HL-60 (cell line): ENCODE measurements around the gene SH3BP5.

Experiments
- DNase-seq, 2 experiments: peaks; one replicate each; pipeline ENCODE4 v3.0.0-alpha.2; 2010 to 2020; ENCODE audit warnings: low read depth in 1 of 2, low spot score in 1 of 2
- H3K27ac ChIP-seq: fragments of 250-450 bp; sonication (Bioruptor Pico); replicated peaks from 2 replicates; pipeline ENCODE4 v1.5.1; 2020; ENCODE audit warnings: mild to moderate bottlenecking, moderate library complexity
- H3K27me3 ChIP-seq: fragments of 250-450 bp; sonication (Bioruptor Pico); 2 replicates; pipeline ENCODE4 v1.5.1; 2021; ENCODE audit warnings: mild to moderate bottlenecking, moderate library complexity; ENCODE audit not compliant: insufficient read depth, poor library complexity, severe bottlenecking
- H3K4me3 ChIP-seq: replicated peaks from 2 replicates; pipeline ENCODE4 v1.5.1; 2011; ENCODE audit warnings: mild to moderate bottlenecking, control low read depth, low read length; ENCODE audit not compliant: insufficient read depth
- CTCF ChIP-seq: IDR thresholded peaks from one replicate; pipeline ENCODE4 v1.5.1; 2011; ENCODE audit warnings: low read length, control low read depth, inconsistent platforms; ENCODE audit not compliant: insufficient read depth
- GABPA ChIP-seq: IDR thresholded peaks from 2 replicates; pipeline ENCODE4 v1.6.1; 2012; ENCODE audit warnings: low read depth
- POLR2AphosphoS5 ChIP-seq: IDR thresholded peaks from 2 replicates; pipeline ENCODE4 v1.6.1; 2012; ENCODE audit warnings: low read depth
- REST ChIP-seq: IDR thresholded peaks from 2 replicates; pipeline ENCODE4 v1.6.1; 2012; ENCODE audit warnings: low read depth; ENCODE audit not compliant: insufficient replicate concordance
- SPI1 ChIP-seq: IDR thresholded peaks from 2 replicates; pipeline ENCODE4 v1.6.1; 2012; ENCODE audit warnings: low read depth, mild to moderate bottlenecking, borderline replicate concordance

The SH3BP5 gene

GRCh38 chr3:15291589-15292541 is 40.5 kb downstream of the SH3BP5 start:
- Histone ChIP-seq H3K27ac (no peak overlapping the region), H3K27me3 (no peaks in the 10 kb centered on the region), H3K4me3 (no peak overlapping the region)
- DNase-seq = peak in 1 of 2 experiments; percentile 76
- peak; percentile 96 for TF ChIP-seq POLR2AphosphoS5
- TF ChIP-seq SPI1 = peak; percentile 38; the same call in 1 of the 2 replicates
- TF ChIP-seq REST = no peak
- peak; percentile 34; the same call in 1 of the 2 replicates for TF ChIP-seq GABPA
- TF ChIP-seq CTCF = no peak

GRCh38 chr3:15290736-15291135 is 41.6 kb downstream of the SH3BP5 start:
- H3K27me3 ChIP-seq = no peaks in the 10 kb centered on the region
- no peak overlapping the region for H3K27ac ChIP-seq
- TF ChIP-seq SPI1 (peak; percentile 84), CTCF (no peak)
- H3K4me3 ChIP-seq = no peak overlapping the region
- DNase-seq = no peak

- no peak for TF ChIP-seq REST
- TF ChIP-seq POLR2AphosphoS5 = no peak
- no peak for TF ChIP-seq GABPA
- no peak for TF ChIP-seq CTCF
- TF ChIP-seq SPI1 = no peak
- H3K4me3 ChIP-seq = no peak overlapping the region
- H3K27ac ChIP-seq = no peak overlapping the region
- no peaks in the 10 kb centered on the region for H3K27me3 ChIP-seq
- DNase-seq = no peak
These were observed 42.7 kb downstream of the SH3BP5 start for GRCh38 chr3:15289661-15290060.
